ENCODE data around the gene MTX2.

MTX2 gene

DNA sequence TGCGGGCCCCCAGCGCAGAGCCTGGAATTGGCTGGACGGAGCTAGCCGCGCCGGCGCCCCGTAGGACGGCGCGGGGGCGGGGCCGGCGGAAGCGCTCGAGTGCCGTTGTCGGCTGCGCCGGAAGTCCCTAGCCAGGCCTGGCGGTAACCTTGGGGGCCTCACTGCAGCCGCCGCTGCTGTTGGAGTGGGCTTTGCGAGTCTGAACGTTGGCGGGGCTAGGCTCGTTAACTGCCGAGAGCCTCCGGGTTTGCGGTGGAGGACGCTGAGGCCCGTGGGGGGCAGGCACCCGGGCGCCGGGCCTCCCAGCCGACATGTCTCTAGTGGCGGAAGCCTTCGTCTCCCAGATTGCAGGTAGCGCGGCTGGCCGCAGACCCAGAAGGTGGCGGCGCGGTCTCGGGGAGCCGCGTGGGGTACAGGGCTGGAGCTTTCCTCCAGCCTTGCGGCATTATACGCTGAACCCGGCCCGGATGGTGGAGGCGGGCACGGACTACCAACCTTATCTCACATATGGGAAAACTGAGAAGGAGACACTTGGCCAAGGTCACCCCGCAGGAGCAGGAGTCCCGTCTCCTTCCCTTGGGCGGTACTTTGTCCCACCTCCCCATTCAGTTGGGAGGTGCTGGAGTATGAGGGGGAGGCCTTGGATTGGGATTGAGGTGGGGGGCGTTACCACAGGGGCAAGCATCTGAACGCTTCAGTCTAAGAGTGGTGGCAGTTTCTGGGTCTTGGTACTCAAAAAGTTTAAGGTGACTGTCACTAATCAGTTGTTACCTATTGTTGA, at the start of gene MTX2:
MTX2 (plus strand) TSS at position 124 of the 781 bp plus-strand sequence; CDS start at position 312, 188 bp downstream.
- DNase-seq (ENCODE audit: low read depth) = no peak

- DNase-seq (ENCODE audit: low read depth) = no peak
These were observed 41.4 kb upstream of the MTX2 start for GRCh38 chr2:176227874-176228273.

DNA sequence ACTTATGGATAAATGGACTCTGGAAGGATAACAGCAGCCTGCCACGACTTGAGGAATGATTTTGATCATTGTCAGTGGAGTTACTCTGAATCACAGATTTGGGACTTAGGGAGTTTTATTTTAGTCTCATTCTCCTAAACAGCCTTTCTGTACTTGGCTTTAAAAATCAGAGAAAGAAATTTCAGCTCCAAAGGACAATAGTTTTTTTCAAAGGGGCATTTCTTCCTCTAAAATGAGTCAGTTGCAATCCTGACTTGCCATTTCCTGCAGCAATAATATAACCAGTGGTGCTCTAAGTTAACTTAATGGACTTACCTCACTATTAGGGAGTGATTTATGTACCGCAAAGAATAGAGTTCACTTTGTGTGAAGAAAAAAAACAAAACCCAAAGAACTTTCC, 35.1 kb upstream of the MTX2 start:
- no peak for DNase-seq (ENCODE audit: low read depth)

GRCh38 chr2:176234940-176235339, 34.3 kb upstream of the MTX2 start:
- DNase-seq (ENCODE audit: low read depth) = no peak

- no peak for DNase-seq (ENCODE audit: low read depth)
These were observed 31.8 kb upstream of the MTX2 start for GRCh38 chr2:176237456-176237855.

GRCh38 chr2:176239031-176239430, 30.2 kb upstream of the MTX2 start:
- DNase-seq (ENCODE audit: low read depth) = no peak

- no peak for DNase-seq (ENCODE audit: low read depth)
These were observed 28.9 kb upstream of the MTX2 start for GRCh38 chr2:176240301-176240700.

DNA sequence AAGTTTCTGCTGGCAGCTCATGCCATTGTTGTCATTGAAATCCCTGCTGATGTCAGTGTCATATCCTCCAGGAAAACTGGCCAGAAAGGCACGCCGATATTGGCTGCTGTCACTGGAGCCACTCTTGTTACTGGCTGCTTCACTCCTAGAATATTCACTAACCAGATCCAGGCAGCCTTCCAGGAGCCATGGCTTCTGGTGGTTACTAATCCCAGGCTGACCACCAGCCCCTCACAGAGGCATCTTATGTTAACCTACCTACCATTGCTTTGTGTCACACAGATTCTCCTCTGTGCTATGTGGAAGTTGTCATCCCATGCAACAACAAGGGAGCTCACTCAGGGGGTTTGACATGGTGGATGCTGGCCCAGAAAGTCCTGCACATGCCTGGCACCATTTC, 27.0 kb upstream of the MTX2 start:
- DNase-seq (ENCODE audit: low read depth) = no peak

DNA sequence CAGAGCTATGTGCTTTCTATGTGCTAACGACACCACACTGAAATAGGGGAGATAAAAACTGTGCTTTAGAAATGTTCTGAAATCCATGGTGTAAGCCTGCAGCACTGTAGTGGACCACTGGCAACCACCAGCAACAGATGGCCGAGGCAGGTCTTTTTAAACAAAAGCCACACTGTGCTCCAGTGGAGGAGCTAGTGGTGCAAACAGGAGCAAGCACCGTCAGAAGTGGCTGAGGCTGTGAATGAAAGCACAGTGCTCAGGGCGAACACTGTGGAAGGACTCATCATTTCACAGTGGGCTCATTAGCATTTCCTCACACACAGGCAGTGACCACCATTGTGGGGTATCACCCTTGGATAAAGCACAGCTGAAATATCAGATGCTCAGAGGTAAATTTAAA, 22.9 kb upstream of the MTX2 start:
- DNase-seq (ENCODE audit: low read depth) = no peak

GRCh38 chr2:176247859-176248258, 21.4 kb upstream of the MTX2 start:
- no peak for DNase-seq (ENCODE audit: low read depth)

DNA sequence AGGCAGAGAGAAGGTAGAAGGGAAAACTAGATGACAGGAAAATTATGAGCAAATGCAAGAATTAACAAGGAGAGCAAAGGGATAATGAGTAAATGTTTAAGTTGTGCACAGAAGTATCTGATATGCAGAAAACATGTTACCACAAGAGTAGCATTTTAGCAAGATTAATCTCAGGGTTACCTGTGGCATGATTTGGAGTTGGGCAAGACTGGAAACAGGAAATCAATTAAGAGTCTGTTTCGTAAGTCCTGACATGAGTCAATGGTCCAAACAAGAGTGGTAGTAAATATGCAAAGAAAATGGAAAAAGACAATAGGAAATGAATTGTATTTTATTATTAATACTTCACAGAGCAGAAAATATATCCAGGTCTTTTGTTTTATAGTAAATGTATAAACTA, 17.3 kb upstream of the MTX2 start:
- DNase-seq (ENCODE audit: low read depth) = no peak

- no peak for DNase-seq (ENCODE audit: low read depth)
These were observed 8.6 kb upstream of the MTX2 start for GRCh38 chr2:176260689-176261088.

GRCh38 chr2:176261136-176261535, 8.1 kb upstream of the MTX2 start:
- DNase-seq (ENCODE audit: low read depth) = no peak

DNA sequence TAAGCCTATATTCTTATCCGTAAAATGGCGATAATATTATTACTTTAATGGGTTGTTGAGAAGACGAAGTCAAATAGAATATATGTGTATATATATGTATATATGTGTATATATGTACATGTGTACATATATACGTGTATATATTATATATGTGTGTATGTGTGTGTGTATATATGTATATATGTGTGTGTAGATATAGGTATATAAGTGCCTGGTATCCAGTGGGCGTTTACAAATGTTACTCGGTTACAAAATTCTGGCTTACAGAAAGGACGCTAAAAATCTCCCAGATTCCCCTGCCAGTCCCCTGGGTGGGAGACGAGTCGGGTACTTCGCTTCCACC, 295 bp upstream of the MTX2 start:
- no peak for DNase-seq (ENCODE audit: low read depth)

- no peak for DNase-seq (ENCODE audit: low read depth)
These were observed 983 bp downstream of the MTX2 start for GRCh38 chr2:176270100-176270750.

- no peak for DNase-seq (ENCODE audit: low read depth)
These were observed 3.7 kb downstream of the MTX2 start for GRCh38 chr2:176272870-176273459.

DNA sequence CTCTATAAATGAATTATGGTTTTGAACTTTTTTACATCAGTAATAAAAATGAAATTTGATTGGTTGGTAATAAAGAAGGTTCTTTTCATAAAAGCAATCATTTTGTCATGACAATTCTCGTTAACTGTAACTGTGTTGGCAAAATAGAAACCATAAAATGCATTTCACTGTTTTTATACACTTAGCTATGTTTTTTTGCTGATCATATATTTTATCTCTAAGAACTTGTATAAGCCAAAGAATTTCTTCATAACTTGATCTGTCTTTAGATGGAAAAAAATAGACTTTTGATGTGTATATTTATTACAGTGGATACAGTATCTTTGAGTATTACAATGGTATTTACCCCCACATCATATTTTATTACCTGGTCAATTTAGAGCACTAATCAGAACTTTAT, 9.7 kb downstream of the MTX2 start:
- DNase-seq (ENCODE audit: low read depth) = no peak

GRCh38 chr2:176280156-176280555, 10.9 kb downstream of the MTX2 start:
- no peak for DNase-seq (ENCODE audit: low read depth)

DNA sequence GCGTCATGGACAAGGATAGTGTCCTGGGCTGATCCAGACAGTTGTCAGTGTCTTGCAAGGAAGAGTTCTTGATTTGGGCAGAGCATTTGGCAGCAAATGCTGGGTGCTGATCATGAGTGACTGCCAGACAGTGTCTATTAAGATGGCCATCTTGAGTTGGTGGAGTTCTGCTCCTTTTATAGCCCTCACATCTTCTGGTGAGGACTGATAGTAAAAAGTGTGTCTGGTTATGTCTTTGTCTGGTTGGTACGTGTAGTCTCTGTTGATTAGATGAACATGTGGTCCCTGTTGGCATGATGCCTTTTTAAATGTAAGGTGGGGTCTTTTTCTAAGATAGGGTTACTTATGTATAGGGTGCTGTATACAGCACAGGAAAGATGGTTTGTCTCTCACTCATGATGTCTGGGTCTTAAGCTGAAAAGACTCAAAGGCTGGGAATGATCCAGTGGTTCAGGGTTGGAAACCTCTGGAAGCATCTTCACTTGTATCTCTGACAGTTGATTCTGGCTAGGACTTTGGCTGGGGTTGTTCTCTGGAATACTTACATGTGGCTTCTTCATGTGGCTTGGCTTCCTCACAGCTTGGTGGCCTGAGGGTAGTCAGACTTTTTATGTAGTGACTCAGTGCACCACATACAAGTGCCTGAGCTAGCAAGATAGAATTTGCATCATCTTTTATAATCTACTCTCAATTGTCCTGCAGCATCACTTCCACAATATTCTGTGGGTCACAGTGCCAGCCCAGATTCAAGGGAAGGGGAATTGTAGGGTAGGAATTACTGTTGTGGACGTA, 11.8 kb downstream of the MTX2 start:
- no peak for DNase-seq (ENCODE audit: low read depth)

DNA sequence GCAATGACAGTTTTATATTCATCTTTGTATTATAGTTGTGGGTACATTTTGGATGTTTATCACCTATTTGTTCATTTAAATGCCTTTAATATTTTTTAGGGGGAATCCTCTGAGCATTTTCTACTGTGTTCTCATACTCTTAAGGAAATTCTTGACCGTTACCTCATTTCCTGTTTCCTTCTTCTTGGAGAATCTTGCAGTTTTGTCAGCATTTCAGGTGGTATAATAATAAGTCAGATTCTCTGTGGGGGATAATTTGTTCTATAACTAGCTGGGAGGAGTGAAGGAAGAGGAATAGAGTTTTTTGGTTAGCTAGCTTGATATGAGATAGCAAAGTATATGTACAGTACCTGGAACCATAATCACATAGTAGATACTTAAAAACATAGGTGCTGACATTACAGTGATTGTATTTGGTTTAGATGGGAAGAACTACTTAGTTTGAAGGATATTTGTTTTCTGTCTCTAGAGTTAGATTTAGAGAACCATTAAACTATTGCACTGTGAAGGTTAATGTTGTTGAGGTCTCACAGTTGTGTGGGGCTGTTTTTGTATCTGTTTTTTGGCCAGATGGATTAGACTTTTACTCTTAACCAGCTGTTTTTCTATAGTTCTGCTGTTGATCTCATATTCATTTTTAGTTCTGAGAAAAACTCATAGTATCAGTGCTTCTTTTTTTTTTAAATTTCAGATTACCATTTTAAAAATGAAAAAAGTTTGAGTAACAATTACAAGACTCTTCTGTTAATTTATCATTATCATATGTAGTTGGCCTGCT, 14.2 kb downstream of the MTX2 start:
- no peak for DNase-seq (ENCODE audit: low read depth)

DNA sequence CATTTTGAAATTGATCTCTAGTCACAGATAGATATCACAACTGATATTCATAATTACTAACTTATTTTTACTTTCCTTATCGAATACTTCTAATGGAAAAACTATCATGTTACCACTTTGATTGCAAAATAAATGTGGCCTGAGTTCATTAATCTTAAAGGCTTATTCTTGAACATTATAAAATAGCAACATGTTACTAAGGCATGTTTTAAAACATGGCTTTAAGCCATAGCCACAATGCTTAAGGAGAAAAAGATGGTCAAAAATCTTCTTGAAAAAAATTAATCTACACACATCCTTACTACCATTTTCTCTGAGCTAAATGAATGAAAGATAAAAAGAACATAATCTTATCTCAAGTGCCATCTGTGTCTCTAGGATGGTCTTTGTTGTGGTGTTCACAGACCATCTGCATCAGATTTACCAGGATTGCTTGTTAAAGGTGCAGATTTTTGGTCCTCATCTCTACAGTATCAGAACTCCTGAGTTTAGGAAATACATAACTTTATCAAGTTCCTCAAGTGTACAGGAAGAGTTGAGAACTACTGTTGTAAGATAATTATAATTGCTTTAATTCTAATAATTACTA, 15.3 kb downstream of the MTX2 start:
- DNase-seq (ENCODE audit: low read depth) = no peak

- no peak for DNase-seq (ENCODE audit: low read depth)
These were observed 16.1 kb downstream of the MTX2 start for GRCh38 chr2:176285321-176285720.
